ENCODE results near the gene NAGLU.

The NAGLU gene

DNA sequence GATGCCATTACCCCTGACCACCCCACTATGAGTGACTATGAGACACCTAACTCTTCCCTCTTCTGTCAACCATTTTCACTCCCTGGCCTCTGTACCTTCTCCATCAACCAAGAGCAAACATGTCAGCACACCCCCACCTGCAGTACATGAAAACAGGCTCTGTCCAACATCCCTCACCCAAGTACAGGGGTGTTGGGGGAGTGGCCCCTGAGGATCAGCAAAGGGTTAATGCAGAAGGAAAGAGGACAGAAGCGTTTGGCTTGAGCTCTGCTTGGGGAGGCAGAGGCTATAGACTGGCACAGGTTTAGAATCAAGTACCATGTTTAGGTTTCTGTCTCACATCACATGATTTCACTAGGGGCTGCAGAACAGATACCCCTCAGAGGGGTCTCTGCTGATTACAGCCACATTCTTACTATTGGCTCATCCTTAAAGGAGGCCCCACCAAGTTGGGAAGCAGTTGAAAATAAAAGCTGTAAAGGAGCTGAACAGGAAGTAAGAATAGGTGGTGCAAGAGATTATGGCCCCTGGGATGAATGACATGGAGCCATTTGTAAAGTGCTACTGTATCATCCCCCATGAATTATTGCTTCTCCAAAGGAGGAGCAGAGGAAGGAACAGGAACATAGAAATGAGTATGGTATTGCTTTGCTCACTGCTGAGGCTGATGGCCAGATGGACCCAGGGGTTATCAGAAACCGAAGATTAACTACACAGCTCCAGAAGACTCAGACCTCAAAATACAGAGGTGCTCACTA is 43.9 kb downstream of the NAGLU start:
- peaks cover 34% of the 10 kb centered on the region for H3F3A ChIP-seq (ENCODE audit: insufficient read depth)
- H3K27ac ChIP-seq (ENCODE audit: low read depth, low read length) = peak overlapping the region; percentile 92
- H3K9me2 ChIP-seq (replicated peaks; ENCODE audit: insufficient read depth, low read length) = no peaks in the 10 kb centered on the region
- H3K79me2 ChIP-seq (ENCODE audit: insufficient read depth, low read length) = peaks cover 7% of the 10 kb centered on the region; the same call in 1 of the 2 replicates
- peak overlapping the region; percentile 63 for H3K4me2 ChIP-seq (ENCODE audit: low read depth, low read length, poor library complexity, severe bottlenecking)
- no peaks in the 10 kb centered on the region for H4K20me1 ChIP-seq (ENCODE audit: low read depth, low read length)
- H3K9ac ChIP-seq (ENCODE audit: low read length) = peak overlapping the region; percentile 76; the same call in 1 of the 2 replicates
- peaks cover 5% of the 10 kb centered on the region; the same call in 1 of the 2 replicates for H3K36me3 ChIP-seq (ENCODE audit: low read length)
- no peaks in the 10 kb centered on the region for H3K27me3 ChIP-seq (ENCODE audit: low read length)
- H2AFZ ChIP-seq (ENCODE audit: low read depth, low read length, severe bottlenecking) = no peak overlapping the region
- no peaks in the 10 kb centered on the region for H3K9me3 ChIP-seq (ENCODE audit: insufficient read depth, low read length)
- no peak overlapping the region for H3K4me3 ChIP-seq (ENCODE audit: insufficient read depth, low read length, poor library complexity, severe bottlenecking)
- TF ChIP-seq EZH2phosphoT487 (conservative IDR thresholded peaks at IDR 0.05; ENCODE audit: low read length) = no peak
- TF ChIP-seq, protein P1, sequence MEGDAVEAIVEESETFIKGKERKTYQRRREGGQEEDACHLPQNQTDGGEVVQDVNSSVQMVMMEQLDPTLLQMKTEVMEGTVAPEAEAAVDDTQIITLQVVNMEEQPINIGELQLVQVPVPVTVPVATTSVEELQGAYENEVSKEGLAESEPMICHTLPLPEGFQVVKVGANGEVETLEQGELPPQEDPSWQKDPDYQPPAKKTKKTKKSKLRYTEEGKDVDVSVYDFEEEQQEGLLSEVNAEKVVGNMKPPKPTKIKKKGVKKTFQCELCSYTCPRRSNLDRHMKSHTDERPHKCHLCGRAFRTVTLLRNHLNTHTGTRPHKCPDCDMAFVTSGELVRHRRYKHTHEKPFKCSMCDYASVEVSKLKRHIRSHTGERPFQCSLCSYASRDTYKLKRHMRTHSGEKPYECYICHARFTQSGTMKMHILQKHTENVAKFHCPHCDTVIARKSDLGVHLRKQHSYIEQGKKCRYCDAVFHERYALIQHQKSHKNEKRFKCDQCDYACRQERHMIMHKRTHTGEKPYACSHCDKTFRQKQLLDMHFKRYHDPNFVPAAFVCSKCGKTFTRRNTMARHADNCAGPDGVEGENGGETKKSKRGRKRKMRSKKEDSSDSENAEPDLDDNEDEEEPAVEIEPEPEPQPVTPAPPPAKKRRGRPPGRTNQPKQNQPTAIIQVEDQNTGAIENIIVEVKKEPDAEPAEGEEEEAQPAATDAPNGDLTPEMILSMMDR (IDR thresholded peaks at IDR 0.05; ENCODE audit: insufficient read depth, low read length, poor library complexity, severe bottlenecking) = no peak

DNA sequence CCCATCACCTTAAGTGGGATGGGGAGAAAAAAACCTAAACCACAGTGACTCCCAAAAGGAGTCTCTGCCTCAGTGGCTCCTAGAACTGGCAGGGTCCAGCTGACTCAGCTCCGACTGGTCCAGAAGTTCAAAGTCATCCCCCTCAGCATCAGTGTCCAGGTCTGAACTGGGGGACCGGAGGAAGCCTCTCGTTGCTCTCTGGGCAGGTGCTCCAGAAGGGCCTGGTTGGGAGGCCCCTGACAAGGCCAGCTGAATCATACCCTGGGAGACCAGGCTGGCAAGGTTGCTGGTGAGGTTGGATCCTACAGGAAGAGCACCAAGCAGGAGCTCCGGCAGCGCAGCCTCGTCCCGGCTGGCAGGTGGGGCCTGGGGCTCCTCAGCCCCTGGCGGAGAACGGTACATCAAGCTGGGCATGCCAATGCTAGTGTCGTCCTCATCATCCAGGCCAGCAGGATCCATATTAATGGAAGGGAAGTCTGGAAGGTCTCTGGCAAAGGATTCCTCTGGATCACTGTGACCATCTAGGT is 45.8 kb downstream of the NAGLU start:
- peaks cover 27% of the 10 kb centered on the region for H3F3A ChIP-seq (ENCODE audit: insufficient read depth)
- H3K79me2 ChIP-seq (ENCODE audit: insufficient read depth, low read length) = peaks cover 3% of the 10 kb centered on the region; the same call in 1 of the 2 replicates
- no peaks in the 10 kb centered on the region for H3K9me3 ChIP-seq (ENCODE audit: insufficient read depth, low read length)
- 0 out of 2 replicates have a peak, but pooled peaks cover 2% of the 10 kb centered on the region for H3K36me3 ChIP-seq (ENCODE audit: low read length)
- H3K27ac ChIP-seq (ENCODE audit: low read depth, low read length) = no peak overlapping the region
- no peak overlapping the region for H3K4me2 ChIP-seq (ENCODE audit: low read depth, low read length, poor library complexity, severe bottlenecking)
- no peak overlapping the region for H3K9ac ChIP-seq (ENCODE audit: low read length)
- no peak overlapping the region for H3K4me3 ChIP-seq (ENCODE audit: insufficient read depth, low read length, poor library complexity, severe bottlenecking)
- H2AFZ ChIP-seq (ENCODE audit: low read depth, low read length, severe bottlenecking) = no peak overlapping the region
- H4K20me1 ChIP-seq (ENCODE audit: low read depth, low read length) = no peaks in the 10 kb centered on the region
- no peaks in the 10 kb centered on the region for H3K27me3 ChIP-seq (ENCODE audit: low read length)
- no peaks in the 10 kb centered on the region for H3K9me2 ChIP-seq (replicated peaks; ENCODE audit: insufficient read depth, low read length)
- TF ChIP-seq EZH2phosphoT487 (conservative IDR thresholded peaks at IDR 0.05; ENCODE audit: low read length) = no peak
- TF ChIP-seq, protein P1 (IDR thresholded peaks at IDR 0.05; ENCODE audit: insufficient read depth, low read length, poor library complexity, severe bottlenecking) = no peak

DNA sequence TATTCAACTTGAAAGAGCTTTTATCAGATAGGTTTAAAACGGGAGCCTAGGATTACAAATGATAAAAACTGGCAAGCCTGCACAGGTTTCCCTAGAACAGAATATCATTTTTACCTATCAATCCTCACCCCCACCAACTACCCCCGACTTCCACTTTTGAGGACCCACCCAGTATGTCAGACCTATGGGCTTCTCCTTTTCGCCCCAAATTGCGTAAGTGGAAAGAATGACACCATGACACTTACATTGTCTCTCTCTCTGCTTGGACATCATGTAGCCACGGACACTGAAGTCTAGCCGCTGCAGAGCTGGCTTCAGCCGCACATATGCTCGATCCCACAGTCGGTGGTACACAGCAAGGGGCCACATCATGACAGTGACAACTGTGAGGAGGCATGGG is 48.8 kb downstream of the NAGLU start:
- H3F3A ChIP-seq (ENCODE audit: insufficient read depth) = peaks cover 19% of the 10 kb centered on the region
- H3K9me3 ChIP-seq (ENCODE audit: insufficient read depth, low read length) = no peaks in the 10 kb centered on the region
- no peak overlapping the region for H2AFZ ChIP-seq (ENCODE audit: low read depth, low read length, severe bottlenecking)
- no peak overlapping the region for H3K27ac ChIP-seq (ENCODE audit: low read depth, low read length)
- TF ChIP-seq EZH2phosphoT487 (conservative IDR thresholded peaks at IDR 0.05; ENCODE audit: low read length) = no peak
- TF ChIP-seq, protein P1 (IDR thresholded peaks at IDR 0.05; ENCODE audit: insufficient read depth, low read length, poor library complexity, severe bottlenecking) = no peak
- no peak overlapping the region for H3K4me2 ChIP-seq (ENCODE audit: low read depth, low read length, poor library complexity, severe bottlenecking)
- H3K27me3 ChIP-seq (ENCODE audit: low read length) = no peaks in the 10 kb centered on the region
- H3K36me3 ChIP-seq (ENCODE audit: low read length) = 0 out of 2 replicates have a peak, but pooled peaks cover 2% of the 10 kb centered on the region
- H3K9me2 ChIP-seq (replicated peaks; ENCODE audit: insufficient read depth, low read length) = no peaks in the 10 kb centered on the region
- H3K79me2 ChIP-seq (ENCODE audit: insufficient read depth, low read length) = no peaks in the 10 kb centered on the region
- H3K4me3 ChIP-seq (ENCODE audit: insufficient read depth, low read length, poor library complexity, severe bottlenecking) = no peak overlapping the region
- H3K9ac ChIP-seq (ENCODE audit: low read length) = no peak overlapping the region
- no peaks in the 10 kb centered on the region for H4K20me1 ChIP-seq (ENCODE audit: low read depth, low read length)

All from SU-DHL-6 (cell line).